C4-2B (cell line): ENCODE measurements around the gene INS.

Source experiments
- ZFX ChIP-seq: fragments of 450-650 bp; IDR thresholded peaks from 2 replicates; pipeline ENCODE4 v1.6.1; 2017
- TF ChIP-seq, protein P1 (sequence below): fragments of 450-650 bp; conservative IDR thresholded peaks from 2 replicates; pipeline ENCODE4 v1.5.1; 2017; ENCODE audit warnings: mild to moderate bottlenecking

DNA sequence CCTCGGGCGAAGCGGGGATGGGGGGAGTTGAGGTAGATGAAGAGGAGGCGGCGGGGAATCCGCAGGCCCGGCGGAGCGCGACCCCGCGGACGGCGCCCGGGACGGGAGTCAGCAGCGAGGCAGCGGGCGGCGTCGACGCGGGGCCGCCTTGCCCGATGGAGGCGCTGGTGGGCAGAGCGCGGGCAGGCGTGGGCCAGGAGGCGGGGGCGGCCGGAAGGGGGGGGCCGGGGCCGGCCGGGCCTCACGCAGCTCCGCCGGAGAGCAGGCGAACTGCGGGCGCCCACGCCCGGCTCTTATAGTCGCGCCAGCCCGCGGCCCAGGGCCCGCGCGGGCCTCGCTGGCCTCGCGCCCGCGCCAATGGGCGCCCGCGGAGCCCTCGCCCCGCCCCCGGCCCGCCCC is 21.9 kb downstream of the INS start, which contains the start of gene IGF2:
- TF ChIP-seq, protein P1, sequence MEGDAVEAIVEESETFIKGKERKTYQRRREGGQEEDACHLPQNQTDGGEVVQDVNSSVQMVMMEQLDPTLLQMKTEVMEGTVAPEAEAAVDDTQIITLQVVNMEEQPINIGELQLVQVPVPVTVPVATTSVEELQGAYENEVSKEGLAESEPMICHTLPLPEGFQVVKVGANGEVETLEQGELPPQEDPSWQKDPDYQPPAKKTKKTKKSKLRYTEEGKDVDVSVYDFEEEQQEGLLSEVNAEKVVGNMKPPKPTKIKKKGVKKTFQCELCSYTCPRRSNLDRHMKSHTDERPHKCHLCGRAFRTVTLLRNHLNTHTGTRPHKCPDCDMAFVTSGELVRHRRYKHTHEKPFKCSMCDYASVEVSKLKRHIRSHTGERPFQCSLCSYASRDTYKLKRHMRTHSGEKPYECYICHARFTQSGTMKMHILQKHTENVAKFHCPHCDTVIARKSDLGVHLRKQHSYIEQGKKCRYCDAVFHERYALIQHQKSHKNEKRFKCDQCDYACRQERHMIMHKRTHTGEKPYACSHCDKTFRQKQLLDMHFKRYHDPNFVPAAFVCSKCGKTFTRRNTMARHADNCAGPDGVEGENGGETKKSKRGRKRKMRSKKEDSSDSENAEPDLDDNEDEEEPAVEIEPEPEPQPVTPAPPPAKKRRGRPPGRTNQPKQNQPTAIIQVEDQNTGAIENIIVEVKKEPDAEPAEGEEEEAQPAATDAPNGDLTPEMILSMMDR, result no peak
- TF ChIP-seq ZFX, result no peak
